A549 treated with ZK216348 at 1 μM for 4 hours (cell line): ENCODE data around the gene TCL1A. TPM values are rescaled to one million over a fixed set of nuclear protein-coding genes. Genes with fewer than 3 reads are reported as not detected.

Experiments used
- total RNA-seq: library from RNA; stranded (reverse); fragments of 200-300 nt; extraction: Qiagen RNA extraction; gene quantifications from 5 replicates; pipeline ENCODE4 v1.2.3, GENCODE V29; 2022; ENCODE audit warnings: low read depth

The TCL1A gene
- not detected in 5 replicates for total RNA-seq

GRCh38 chr14:95713596-95714371 is at the start of gene TCL1A:
TSS of gene TCL1A (minus strand) at chr14:95714125. CDS start at chr14:95714066, 59 bp downstream.

GRCh38 chr14:95685978-95686922 is 27.7 kb downstream of the TCL1A start, which contains the start of gene TCL1B:
TSS of gene TCL1B (plus strand) at chr14:95686426. CDS start at chr14:95686468, 42 bp downstream.

Other genes with a start within 250 kb of the TCL1A start
- 0.17 to 0.59 TPM (median 0.51 TPM) in 5 replicates for gene SYNE3, start 197.5 kb downstream of the TCL1A start, total RNA-seq
- gene GLRX5, start 179.1 kb downstream of the TCL1A start, total RNA-seq: 59.4 to 74.6 TPM (median 65.8 TPM) in 5 replicates
- gene TCL1B, start 27.7 kb downstream of the TCL1A start, total RNA-seq: not detected in 5 replicates
- gene TUNAR, start 162.7 kb upstream of the TCL1A start, total RNA-seq: not detected in 5 replicates